OCI-LY7 (cell line): ENCODE measurements around the gene PIK3AP1.

Experiments used
- EZH2phosphoT487 ChIP-seq: fragments of 200-600 bp; sonication (generic); IDR thresholded peaks from 2 replicates; pipeline ENCODE4 v1.6.1; 2018; ENCODE audit warnings: low read depth, borderline replicate concordance, mild to moderate bottlenecking, mixed run types, antibody characterized with exemption, low read length, moderate library complexity, mixed read lengths
- TF ChIP-seq, protein P1 (sequence below): fragments of 200-600 bp; sonication (generic); conservative IDR thresholded peaks from 2 replicates; pipeline ENCODE4 v1.5.1; 2014; ENCODE audit warnings: mild to moderate bottlenecking, antibody characterized with exemption, low read length, moderate library complexity, mixed read lengths

DNA sequence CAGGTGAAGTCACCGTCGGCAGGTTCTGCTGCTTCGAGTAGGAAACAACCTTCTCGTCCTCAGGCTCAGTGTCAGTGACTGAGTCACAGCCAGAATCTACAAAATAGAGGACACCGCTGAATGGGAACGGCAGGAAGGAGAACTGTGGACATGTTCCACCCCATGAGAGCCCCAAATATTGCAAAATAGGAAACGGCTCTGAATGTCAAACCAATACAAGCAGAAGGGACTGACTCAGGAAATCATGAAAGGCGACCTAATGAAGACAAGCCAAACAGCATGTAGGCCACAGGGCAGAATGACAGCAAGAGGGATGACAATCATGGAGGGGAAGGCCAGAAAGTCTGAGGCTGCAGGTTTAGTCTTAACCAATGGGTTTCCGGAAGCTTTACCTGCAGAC, 63.5 kb downstream of the PIK3AP1 start:
- TF ChIP-seq, protein P1, sequence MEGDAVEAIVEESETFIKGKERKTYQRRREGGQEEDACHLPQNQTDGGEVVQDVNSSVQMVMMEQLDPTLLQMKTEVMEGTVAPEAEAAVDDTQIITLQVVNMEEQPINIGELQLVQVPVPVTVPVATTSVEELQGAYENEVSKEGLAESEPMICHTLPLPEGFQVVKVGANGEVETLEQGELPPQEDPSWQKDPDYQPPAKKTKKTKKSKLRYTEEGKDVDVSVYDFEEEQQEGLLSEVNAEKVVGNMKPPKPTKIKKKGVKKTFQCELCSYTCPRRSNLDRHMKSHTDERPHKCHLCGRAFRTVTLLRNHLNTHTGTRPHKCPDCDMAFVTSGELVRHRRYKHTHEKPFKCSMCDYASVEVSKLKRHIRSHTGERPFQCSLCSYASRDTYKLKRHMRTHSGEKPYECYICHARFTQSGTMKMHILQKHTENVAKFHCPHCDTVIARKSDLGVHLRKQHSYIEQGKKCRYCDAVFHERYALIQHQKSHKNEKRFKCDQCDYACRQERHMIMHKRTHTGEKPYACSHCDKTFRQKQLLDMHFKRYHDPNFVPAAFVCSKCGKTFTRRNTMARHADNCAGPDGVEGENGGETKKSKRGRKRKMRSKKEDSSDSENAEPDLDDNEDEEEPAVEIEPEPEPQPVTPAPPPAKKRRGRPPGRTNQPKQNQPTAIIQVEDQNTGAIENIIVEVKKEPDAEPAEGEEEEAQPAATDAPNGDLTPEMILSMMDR = no peak
- TF ChIP-seq EZH2phosphoT487 = no peak
